Psoas muscle (tissue), 8 donors: ENCODE results near the gene STAU1. TPM values are rescaled to one million over a fixed set of nuclear protein-coding genes. Genes with fewer than 3 reads are reported as not detected.

Source experiments
- ATAC-seq, 4 donors: fragments of 200-7000 bp; cut with Tn5 transposase; one replicate each; pipeline ENCODE4 v1.9.1; 2020; ENCODE audit warnings: moderate library complexity in 3 of 4, mild to moderate bottlenecking in 2 of 4
- DNase-seq, 2 donors: peaks; one replicate each; pipeline ENCODE4 v3.0.0-alpha.2; 2020
- H3K27ac ChIP-seq: fragments of 200-600 bp; one replicate; pipeline ENCODE4 v1.8.0; 2022
- H3K27me3 ChIP-seq, 3 donors: fragments of 200-600 bp in 1 of 3; one replicate each; pipeline versions ENCODE4 v1.6.1 to v1.8.0; 2013 to 2022; ENCODE audit warnings: low read length in 2 of 3, mild to moderate bottlenecking in 2 of 3, moderate library complexity in 1 of 3; ENCODE audit not compliant: insufficient read depth in 3 of 3
- H3K36me3 ChIP-seq, 2 donors: fragments of 200-600 bp in 1 of 2; one replicate each; pipeline versions ENCODE4 v1.6.1 to v1.8.0; 2013 to 2022; ENCODE audit warnings: low read depth in 1 of 2, mild to moderate bottlenecking in 1 of 2, moderate library complexity in 1 of 2; ENCODE audit not compliant: insufficient read depth in 1 of 2
- H3K4me1 ChIP-seq: fragments of 200-600 bp; one replicate; pipeline ENCODE4 v1.8.0; 2022
- H3K4me3 ChIP-seq: fragments of 200-600 bp; one replicate; pipeline ENCODE4 v1.8.0; 2022; ENCODE audit warnings: mild to moderate bottlenecking
- H3K9me3 ChIP-seq: fragments of 200-600 bp; one replicate; pipeline ENCODE4 v1.8.0; 2022
- CTCF ChIP-seq: fragments of 200-600 bp; IDR thresholded peaks from one replicate; pipeline ENCODE4 v1.8.0; 2022; ENCODE audit warnings: antibody characterized with exemption
- WGBS, 3 donors: extraction: QIAGEN DNeasy Blood & Tissue Kit; methylation state at CpG; one replicate each; pipeline versions ENCODE4 v1.1.6 to v1.1.7; 2013; 5-methylcytosine and 5-hydroxymethylcytosine counted together
- intact Hi-C, 2 donors: fragments of 100-400 bp; cut with DNase I; formaldehyde crosslinking; loops; one replicate each; pipeline versions ENCODE4 v1.11.0 to v1.14.2; 2022
- polyA plus RNA-seq, 3 donors: library from polyadenylated mRNA; stranded (reverse); fragments of 200-250 nt; gene quantifications; one replicate each; pipeline ENCODE4 v1.2.3, GENCODE V29; 2013
- total RNA-seq, 4 donors: library from RNA; stranded (reverse); fragmentation: NEBNext Ultra II Directional in 2 of 4; extraction: Animal tissue kit (Norgen Biotek cat#: 25700) in 2 of 4; gene quantifications; one replicate each; pipeline versions ENCODE4 v1.2.1 to v1.2.4, GENCODE V29; 2021 to 2023
- donor health status: healthy with polysubstance abuse.
- donor health status: DM: no; HTN: no; CAD: no; lungs with moderate emphysema.
- donor health status: Bipolar disorder and iron deficiency.
- donor health status: healthy.
- donor health status: DM: yes; HTN: yes; CAD: no.
- donor health status: DM: no; HTN: no; CAD: no.
- donor health status: DM: no; HTN: no; CAD: no.
- donor health status: DM: yes; HTN: yes; CAD: no.

The STAU1 gene
- total and polyA plus RNA-seq, 7 donors = 30.2 to 85.2 (median 58.8) TPM

- Histone ChIP-seq H3K27me3 (no peaks in the 10 kb centered on the region), H3K9me3 (no peaks in the 10 kb centered on the region), H3K27ac (no peak overlapping the region), H3K4me3 (no peak overlapping the region), H3K36me3 (peaks cover 0 to 97% of the 10 kb centered on the region in 2 donors), H3K4me1 (no peaks in the 10 kb centered on the region)
- TF ChIP-seq CTCF = no peak
- ATAC-seq (no peak), DNase-seq (no peak)
- intact Hi-C loops = loop anchor here in 1 of 2 donors (10.0 kb wide), 1 partner anchor 64 kb away; no protein-coding TSS in a partner anchor
- 89 to 94% (median 92%) methylated on average over 3 of the region's 3 CpGs for WGBS, 3 donors
Measured at GRCh38 chr20:49078310-49078709, 109.8 kb downstream of the STAU1 start.

- DNase-seq = no peak
- no peaks in the 10 kb centered on the region for H3K27me3 ChIP-seq
- H3K9me3 ChIP-seq = no peaks in the 10 kb centered on the region
- H3K4me1 ChIP-seq = no peaks in the 10 kb centered on the region
- no peak for ATAC-seq
- H3K4me3 ChIP-seq = no peak overlapping the region
- H3K36me3 ChIP-seq = peaks cover 5 to 97% of the 10 kb centered on the region in 2 donors
- WGBS, 3 donors = 87 to 93% (median 90%) methylated on average over 2 of the region's 2 CpGs
- H3K27ac ChIP-seq = no peak overlapping the region
- no peak for TF ChIP-seq CTCF
- intact Hi-C loops = loop anchor here (5.0 to 10.0 kb wide), 2 partner anchors 57 to 60 kb away; no protein-coding TSS in a partner anchor
Measured at GRCh38 chr20:49074521-49074920, 113.6 kb downstream of the STAU1 start.

Other genes starting within 250 kb of the STAU1 start
- 10 to 100 TPM; 37.2 to 62.8 (median 46.6) TPM for gene CSE1L, start 142.0 kb downstream of the STAU1 start, total RNA-seq
- 10 to 100 TPM; 37.7 to 75.7 (median 63.9) TPM for gene CSE1L, start 142.0 kb downstream of the STAU1 start, polyA plus RNA-seq
- gene DDX27, start 31.1 kb upstream of the STAU1 start, total RNA-seq = 10 to 100 TPM; 19.4 to 32.6 (median 24.4) TPM
- 10 to 100 TPM; 30.5 to 62.9 (median 41.4) TPM for gene DDX27, start 31.1 kb upstream of the STAU1 start, polyA plus RNA-seq
- 10 to 100 TPM; 21.7 to 29.6 (median 24.6) TPM for gene ZNFX1, start 89.7 kb upstream of the STAU1 start, total RNA-seq
- 10 to 100 TPM in 2 of 3 donors, 1 to 10 TPM in 1; 8.4 to 16.1 (median 15.3) TPM for gene ZNFX1, start 89.7 kb upstream of the STAU1 start, polyA plus RNA-seq